GM19328 (cell line): ENCODE results near the gene ERCC3.
A peak's percentile ranks its signal among the peaks of the same experiment; 100 is the strongest.
"Not testable (repeated sequence)": the region's sequence is repeated elsewhere in the genome, so short reads cannot be mapped to it uniquely, and the experiment has no call there.

Experiments
- ATAC-seq: cut with Tn5 transposase; IDR thresholded peaks from one replicate; pipeline ENCODE4 v1.9.1; 2021; ENCODE audit warnings: mild to moderate bottlenecking, moderate library complexity; ENCODE audit not compliant: unreplicated experiment

ERCC3 gene

DNA sequence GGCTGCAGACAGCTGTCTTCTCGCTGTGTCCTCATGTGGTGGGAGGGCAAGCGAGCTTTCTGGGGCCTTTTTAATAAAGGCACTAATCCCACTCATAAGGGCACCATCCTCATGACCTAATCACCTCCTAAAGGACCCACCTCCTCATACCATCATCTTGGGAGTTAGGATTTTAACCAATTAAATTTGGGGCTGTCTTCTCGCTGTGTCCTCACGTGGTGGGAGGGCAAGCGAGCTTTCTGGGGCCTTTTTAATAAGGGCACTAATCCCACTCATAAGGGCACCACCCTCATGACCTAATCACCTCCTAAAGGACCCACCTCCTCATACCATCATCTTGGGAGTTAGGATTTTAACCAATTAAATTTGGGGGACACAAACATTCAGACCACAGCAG is 66.7 kb downstream of the ERCC3 start:
- ATAC-seq: not testable (repeated sequence)

GRCh38 chr2:127226520-127227263 is 67.3 kb downstream of the ERCC3 start:
- peak; percentile 62 for ATAC-seq

DNA sequence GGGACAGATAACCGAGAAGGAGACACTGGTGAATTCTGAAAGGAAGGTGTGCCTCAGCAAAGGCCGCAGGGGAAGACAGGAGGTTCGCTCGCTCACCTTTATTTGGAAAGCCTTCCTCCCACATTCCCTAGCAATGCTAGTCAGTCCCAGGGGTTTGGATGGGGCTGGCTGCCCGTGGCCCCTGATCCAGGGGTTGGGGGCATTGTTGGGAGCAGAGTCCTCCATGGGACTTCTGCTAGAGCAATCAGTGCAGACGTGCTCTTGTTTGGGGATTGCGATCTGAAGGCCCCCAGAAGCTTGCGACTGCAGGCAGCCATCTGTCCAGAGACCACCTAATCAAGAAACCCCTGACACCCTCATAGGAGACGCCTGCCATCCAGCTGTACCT is 67.8 kb downstream of the ERCC3 start:
- ATAC-seq: no peak

DNA sequence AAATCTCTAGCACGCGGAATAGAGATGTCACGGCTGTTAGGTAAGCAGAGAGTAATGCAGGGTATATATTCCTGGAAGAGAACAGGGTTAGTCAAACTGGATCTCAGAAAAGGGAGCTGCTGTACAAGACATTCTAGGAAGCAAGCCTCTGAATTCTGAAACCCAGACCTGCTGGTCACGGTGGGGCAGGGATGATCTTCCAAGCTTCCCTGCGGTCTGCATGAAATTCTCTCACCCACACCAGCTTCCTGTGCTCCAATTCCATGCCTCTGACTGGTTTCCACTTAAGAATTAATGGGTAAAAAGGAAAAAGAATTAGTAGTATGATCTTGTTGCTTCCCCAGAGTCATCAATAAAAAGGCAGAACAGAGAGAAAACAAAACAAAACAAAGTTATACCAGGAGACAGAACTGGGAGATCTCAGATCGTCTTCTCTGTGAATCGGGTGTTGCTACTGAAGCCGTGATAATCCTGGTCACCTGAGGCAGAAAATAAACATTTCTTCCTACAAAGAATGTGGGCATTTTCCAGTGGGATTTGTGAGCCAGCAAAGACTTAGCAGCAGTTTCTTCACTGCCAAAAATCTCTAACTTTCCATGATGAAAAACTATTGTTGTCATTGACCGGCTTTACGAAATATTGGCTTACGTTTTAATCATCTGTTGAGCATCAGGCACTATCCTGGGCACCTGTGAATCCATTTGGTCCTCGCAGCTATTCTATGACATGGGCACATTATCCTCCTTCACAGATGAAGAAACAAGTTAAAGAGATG is 68.6 kb downstream of the ERCC3 start:
- no peak for ATAC-seq

GRCh38 chr2:127224135-127224534 is 69.8 kb downstream of the ERCC3 start:
- not testable (repeated sequence) for ATAC-seq

DNA sequence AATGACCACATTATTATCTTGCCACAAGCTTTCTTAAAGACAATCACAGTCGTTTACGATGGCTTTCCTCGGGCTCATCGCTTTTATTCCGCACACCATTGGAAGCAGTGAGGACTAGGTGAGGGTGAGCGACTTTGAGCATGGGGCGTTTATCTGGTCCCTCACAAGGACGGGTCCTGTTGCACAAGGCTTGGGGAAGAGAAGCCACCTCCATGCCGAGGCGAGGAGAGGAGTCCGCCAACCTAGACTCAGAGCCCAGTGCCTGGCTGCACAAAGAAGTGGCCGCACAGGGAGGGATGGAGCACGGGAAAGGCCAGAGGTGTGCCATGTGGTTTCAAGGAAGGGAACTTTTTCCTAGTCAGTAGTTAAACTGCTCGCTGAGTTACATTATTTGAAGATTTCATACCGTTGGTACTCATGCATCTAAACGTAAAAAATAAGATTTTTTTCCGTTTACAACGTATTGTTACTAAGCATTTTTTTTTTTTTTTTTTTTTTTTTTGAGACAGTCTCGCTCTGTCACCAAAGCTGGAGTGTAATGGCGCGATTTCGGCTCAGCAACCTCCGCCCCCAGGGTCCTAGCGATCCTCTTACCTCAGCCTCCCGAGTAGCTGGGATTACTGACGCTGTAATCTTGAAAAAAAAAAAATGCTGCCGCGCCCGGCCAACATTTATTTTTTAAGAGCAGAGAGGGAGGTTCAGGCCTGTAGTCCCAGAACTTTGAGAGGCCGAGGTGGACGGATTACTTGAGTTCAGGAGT is 73.0 kb downstream of the ERCC3 start:
- no peak for ATAC-seq

DNA sequence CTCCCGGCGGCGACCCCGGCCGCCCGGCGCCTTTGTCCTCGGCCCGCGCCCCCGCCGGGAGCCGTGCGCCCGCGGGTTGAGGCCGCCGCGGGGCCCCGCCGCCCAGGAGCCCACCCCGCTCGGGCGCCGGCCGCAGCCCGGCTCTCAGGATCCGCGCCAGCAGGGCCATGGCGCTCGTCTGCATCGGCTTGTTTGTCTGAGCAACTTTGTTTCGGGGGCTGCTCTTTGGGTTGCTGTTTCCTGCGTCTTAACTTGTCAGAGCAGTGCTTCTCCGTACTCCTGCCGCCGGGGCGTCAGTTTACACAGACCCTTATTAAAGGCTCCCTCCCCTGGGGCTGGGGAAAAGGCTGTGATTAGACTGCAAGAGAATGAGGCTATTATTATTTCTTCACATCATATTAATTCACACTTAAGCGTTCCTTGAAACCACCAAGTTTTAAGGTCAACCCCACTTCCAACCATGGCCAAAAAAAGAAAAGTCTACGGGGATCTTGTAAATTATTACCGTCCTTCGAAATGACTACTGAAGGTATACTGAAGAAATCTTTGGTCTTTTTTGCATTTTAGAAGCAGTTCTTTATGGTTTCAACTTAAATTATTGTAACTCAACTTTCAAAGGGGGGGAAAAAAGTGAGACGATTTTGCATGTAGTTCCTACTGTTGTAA is 73.7 kb downstream of the ERCC3 start, which contains the start of gene CYP27C1:
Gene CYP27C1, minus strand, starts transcription at position 198 of the 666 bp plus-strand sequence. Its CDS starts 29 bp downstream, at position 169.
- ATAC-seq: no peak

- no peak for ATAC-seq
Observed at GRCh38 chr2:127219171-127220070, 74.5 kb downstream of the ERCC3 start.

DNA sequence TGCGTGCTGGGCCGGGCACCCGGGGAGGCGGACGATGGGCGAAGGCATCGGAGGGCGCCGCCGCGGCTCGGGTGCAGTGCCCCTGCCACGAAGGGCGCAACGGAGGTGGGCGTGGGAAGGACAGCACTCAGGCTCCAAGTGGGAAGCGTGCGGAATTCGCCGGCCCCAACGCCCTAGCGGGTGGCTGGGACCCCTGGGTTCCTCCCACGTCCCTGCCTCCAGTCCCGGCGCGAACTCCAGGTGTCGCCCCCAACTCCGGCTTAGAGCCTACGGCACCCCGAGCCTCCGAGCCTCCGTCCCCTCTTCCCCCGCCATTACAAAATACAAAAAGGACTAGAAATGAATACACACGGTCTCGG is 75.2 kb downstream of the ERCC3 start:
- ATAC-seq: no peak

GRCh38 chr2:127217470-127218325 is 76.2 kb downstream of the ERCC3 start:
- ATAC-seq: no peak

GRCh38 chr2:127216593-127216992 is 77.4 kb downstream of the ERCC3 start:
- ATAC-seq: no peak

DNA sequence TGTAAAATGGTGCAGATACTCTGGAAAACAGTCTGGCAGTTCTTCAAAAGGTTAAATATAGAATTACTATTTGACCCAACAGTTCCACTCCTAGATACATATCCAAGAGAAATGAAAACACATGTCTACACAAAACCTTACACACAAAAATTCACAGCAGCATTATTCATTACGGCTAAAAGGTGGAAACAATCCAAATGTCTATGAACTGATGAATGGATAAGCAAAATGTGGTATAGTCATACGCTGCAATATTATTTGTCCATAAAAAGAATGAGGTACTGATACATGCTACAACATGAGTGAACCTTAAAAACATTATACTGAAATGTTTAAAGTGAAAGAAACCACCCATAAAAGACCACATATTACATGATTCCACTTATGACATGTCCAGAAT is 77.8 kb downstream of the ERCC3 start:
- no peak for ATAC-seq

GRCh38 chr2:127214201-127214600 is 79.7 kb downstream of the ERCC3 start:
- ATAC-seq: not testable (repeated sequence)

DNA sequence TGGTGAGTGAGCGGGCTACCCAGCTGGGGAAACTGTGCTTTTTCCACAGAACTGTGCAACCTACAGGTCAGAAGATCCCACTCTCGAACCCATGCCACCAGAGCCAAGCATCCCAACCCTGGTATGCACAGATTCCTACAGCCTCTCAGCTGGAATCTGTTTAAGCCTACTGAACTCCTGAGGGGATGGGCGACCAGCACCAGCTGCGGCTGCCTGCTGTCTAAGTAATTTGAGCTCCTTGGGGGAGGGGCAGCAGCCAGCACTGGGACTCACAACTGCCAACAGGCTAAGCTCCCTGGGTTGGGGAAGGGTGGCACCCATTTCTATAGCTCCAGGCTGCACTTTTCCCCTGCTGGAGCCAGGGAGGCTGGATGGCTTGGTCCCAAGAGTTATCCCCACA is 85.6 kb downstream of the ERCC3 start:
- no peak for ATAC-seq
